H1 (cell line): Measurements from ENCODE around the gene ZNF429. TPM values are rescaled to one million over a fixed set of nuclear protein-coding genes. Genes with fewer than 3 reads are reported as not detected.
A peak's percentile ranks its signal among the peaks of the same experiment; 100 is the strongest.

Experiments used
- ASH2L ChIP-seq: fragments of 200-600, 300-600 bp; sonication (generic); IDR thresholded peaks from one replicate; pipeline ENCODE4 v1.7.1; 2017; ENCODE audit warnings: low read length
- ATF2 ChIP-seq: IDR thresholded peaks from 2 replicates; pipeline ENCODE4 v1.6.1; 2012; ENCODE audit warnings: low read length, inconsistent platforms
- CREB1 ChIP-seq: IDR thresholded peaks from 2 replicates; pipeline ENCODE4 v1.6.1; 2012; ENCODE audit warnings: inconsistent platforms
- EZH2 ChIP-seq: fragments of 200-600 bp; sonication (generic); IDR thresholded peaks from 2 replicates; pipeline ENCODE4 v1.7.1; 2012; ENCODE audit warnings: low read depth, mild to moderate bottlenecking, moderate library complexity, low read length, inconsistent platforms; ENCODE audit not compliant: severe bottlenecking
- GTF2F1 ChIP-seq: IDR thresholded peaks from 2 replicates; pipeline ENCODE4 v1.6.1; 2012; ENCODE audit warnings: low read depth, low read length, improper control_type of control experiment, borderline replicate concordance
- JUND ChIP-seq: IDR thresholded peaks from 2 replicates; pipeline ENCODE4 v1.6.1; 2011; ENCODE audit warnings: mild to moderate bottlenecking, improper control_type of control experiment, low read length
- KDM4A ChIP-seq: IDR thresholded peaks from one replicate; pipeline ENCODE4 v1.7.1; 2012; ENCODE audit warnings: low read depth, mild to moderate bottlenecking, moderate library complexity, low read length, inconsistent platforms; ENCODE audit not compliant: severe bottlenecking
- KDM5A ChIP-seq: fragments of 200-600 bp; IDR thresholded peaks from 2 replicates; pipeline ENCODE4 v1.7.1; 2012; ENCODE audit warnings: mild to moderate bottlenecking, low read length, inconsistent platforms, mixed read lengths
- NANOG ChIP-seq: IDR thresholded peaks from 2 replicates; pipeline ENCODE4 v1.6.1; 2011; ENCODE audit warnings: low read length, low read depth, mild to moderate bottlenecking, inconsistent platforms; ENCODE audit not compliant: insufficient read depth, poor library complexity, severe bottlenecking
- PHF8 ChIP-seq: fragments of 200-600 bp; sonication (generic); conservative IDR thresholded peaks from 2 replicates; pipeline ENCODE4 v1.7.1; 2012; ENCODE audit warnings: low read depth, mild to moderate bottlenecking, inconsistent platforms, low read length, moderate library complexity
- POLR2A ChIP-seq, 2 experiments: IDR thresholded peaks; 1 replicate in 1 of 2; 2 replicates in 1 of 2; pipeline ENCODE4 v1.6.1; 2011; ENCODE audit warnings: low read depth in 2 of 2, low read length in 2 of 2, mild to moderate bottlenecking in 2 of 2; ENCODE audit errors: control extremely low read depth in 1 of 2
- POLR2AphosphoS5 ChIP-seq: IDR thresholded peaks from 2 replicates; pipeline ENCODE4 v1.6.1; 2011; ENCODE audit warnings: low read depth, low read length
- POU5F1 ChIP-seq: IDR thresholded peaks from 2 replicates; pipeline ENCODE4 v1.6.1; 2011; ENCODE audit warnings: low read depth, mild to moderate bottlenecking, low read length, moderate library complexity
- SIX5 ChIP-seq: IDR thresholded peaks from 2 replicates; pipeline ENCODE4 v1.6.1; 2011; ENCODE audit warnings: mild to moderate bottlenecking, low read depth, low read length
- SP4 ChIP-seq: IDR thresholded peaks from 2 replicates; pipeline ENCODE4 v1.6.1; 2012; ENCODE audit warnings: low read length, inconsistent platforms
- TAF1 ChIP-seq: IDR thresholded peaks from 2 replicates; pipeline ENCODE4 v1.6.1; 2011; ENCODE audit warnings: mild to moderate bottlenecking, low read depth, low read length
- USF2 ChIP-seq: IDR thresholded peaks from 2 replicates; pipeline ENCODE4 v1.6.1; 2011; ENCODE audit warnings: low read length, improper control_type of control experiment
- ZNF274 ChIP-seq: IDR thresholded peaks from 2 replicates; pipeline ENCODE4 v1.7.0; 2012; ENCODE audit warnings: low read length, borderline replicate concordance; ENCODE audit errors: extremely low read depth
- polyA plus RNA-seq, 7 experiments: library from polyadenylated mRNA; depleted of rRNA in 3 of 7; stranded (reverse) in 5 of 7; unstranded in 2 of 7; fragments of >200 nt in 5 of 7; fragments of 200-250 nt in 2 of 7; gene quantifications; 1 replicate in 5 of 7; 2 replicates in 1 of 7; 4 replicates in 1 of 7; pipeline versions ENCODE4 v1.2.1 to v1.2.3, GENCODE V29; 2011 to 2013; ENCODE audit warnings: missing spikeins in 2 of 7, mixed read lengths in 2 of 7
- total RNA-seq: library from RNA; stranded (reverse); fragmentation: NEBNext Ultra II Directional; extraction: Animal tissue kit (Norgen Biotek cat#: 25700); gene quantifications from 2 replicates; pipeline ENCODE4 v1.2.1, GENCODE V29; 2021

The ZNF429 gene
- total and polyA plus RNA-seq, 2 of the 8 experiments (the other 6 are each of a cell fraction or from before 2014, with no cell fraction given): 10.9 to 15.0 TPM

GRCh38 chr19:21505459-21506451 is at the start of gene ZNF429 (continued):
- TF ChIP-seq POU5F1: no peak
- no peak for TF ChIP-seq ATF2
- peak; percentile 78 for TF ChIP-seq KDM5A
- peak; percentile 63; the same call in 1 of the 2 replicates for TF ChIP-seq POLR2AphosphoS5
- peak; percentile 77 for TF ChIP-seq CREB1
- 0 out of 2 replicates have a peak, but pooled peaks have one; percentile 46 for TF ChIP-seq SP4
- peak; percentile 63 to 83 for TF ChIP-seq POLR2A (IDR thresholded peaks at IDR 0.05; ENCODE audit: control extremely low read depth in 1 of 2, low read depth in 2 of 2, low read length in 2 of 2)
- TF ChIP-seq USF2: no peak
- no peak for TF ChIP-seq JUND
- TF ChIP-seq TAF1: peak; percentile 81
- TF ChIP-seq EZH2: no peak
- peak; percentile 88 for TF ChIP-seq ASH2L
- peak; percentile 73 for TF ChIP-seq PHF8
- no peak for TF ChIP-seq ZNF274
- no peak for TF ChIP-seq GTF2F1
- no peak for TF ChIP-seq SIX5
- TF ChIP-seq NANOG: peak; percentile 94
- TF ChIP-seq KDM4A: peak; percentile 77
